Hematopoietic multipotent progenitor cell (in vitro differentiated cells): ENCODE measurements around the gene NOL4. TPM values are rescaled to one million over a fixed set of nuclear protein-coding genes. Genes with fewer than 3 reads are reported as not detected.
"Not testable (repeated sequence)": the region's sequence is repeated elsewhere in the genome, so short reads cannot be mapped to it uniquely, and the experiment has no call there.

Source experiments
- DNase-seq, 3 donors: peaks; one replicate each; pipeline ENCODE4 v3.0.0-alpha.2; 2011 to 2015; ENCODE audit warnings: low read depth in 2 of 3, low spot score in 2 of 3
- total RNA-seq: library from RNA; depleted of rRNA; stranded (reverse); fragments of >200 nt; gene quantifications from one replicate; pipeline ENCODE4 v1.2.3, GENCODE V29; 2012

The NOL4 gene
- total RNA-seq: not detected

DNA sequence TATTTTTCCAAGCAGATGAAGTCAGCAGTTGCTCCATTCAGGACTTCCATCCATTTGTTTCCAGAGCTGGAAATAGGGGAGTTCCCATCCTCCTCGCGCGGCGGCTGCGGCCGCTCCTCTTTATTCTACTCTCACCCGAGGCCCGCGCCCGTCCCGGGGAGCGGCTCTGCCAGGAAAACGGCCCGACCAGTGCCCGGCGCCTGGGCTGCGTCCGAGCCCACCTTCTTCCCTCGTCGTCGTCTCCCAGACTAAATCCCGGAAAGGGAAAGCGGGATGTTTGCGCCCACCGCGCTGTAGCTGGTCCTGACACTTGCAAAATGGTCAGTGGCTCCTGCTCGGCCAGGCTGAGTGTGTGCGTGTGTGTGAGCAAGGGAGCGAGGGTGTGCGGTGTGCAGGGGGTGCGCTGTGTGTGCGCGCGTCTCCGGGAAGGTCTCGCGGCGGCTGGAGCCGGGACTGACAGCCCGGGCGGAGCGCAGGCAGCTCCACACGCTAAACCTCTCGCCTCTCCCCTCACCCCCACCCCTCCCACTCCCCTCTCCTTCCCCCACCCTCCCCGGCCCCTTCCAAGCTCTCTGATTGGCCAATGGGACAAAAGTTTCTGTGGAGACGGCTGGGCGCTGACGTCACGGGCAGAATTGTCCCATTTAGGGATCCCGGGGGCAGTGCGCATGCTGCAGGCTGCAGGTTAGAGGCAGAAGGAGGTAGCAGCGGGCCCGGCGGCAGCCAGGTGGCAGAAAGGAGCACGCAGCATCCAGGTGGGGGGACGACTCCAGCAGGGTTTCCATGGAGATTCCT, at the start of gene NOL4:
NOL4 (minus strand) TSS at position 491 of the 795 bp plus-strand sequence. CDS start 1,660 bp downstream, outside the sequence.
- DNase-seq: no peak

DNA sequence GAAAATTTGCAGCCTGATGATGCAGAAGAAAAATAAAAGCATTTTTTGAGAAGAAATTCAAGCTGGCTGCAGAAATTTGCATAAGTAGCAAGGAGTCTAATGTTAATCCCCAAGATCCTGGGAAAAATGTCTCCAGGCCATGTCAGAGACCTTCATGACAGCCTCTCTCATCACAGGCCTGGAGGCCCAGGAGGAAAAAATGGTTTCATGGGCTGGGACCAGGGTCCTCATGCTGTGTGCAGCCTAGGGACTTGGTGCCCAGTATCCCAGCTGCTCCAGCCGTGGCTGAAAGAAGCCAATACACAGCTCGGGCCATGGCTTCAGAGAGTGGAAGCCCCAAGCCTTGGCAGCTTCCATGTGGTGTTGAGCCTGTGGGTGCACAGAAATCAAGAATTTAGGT, 41.3 kb upstream of the NOL4 start:
- not testable (repeated sequence) for DNase-seq

DNA sequence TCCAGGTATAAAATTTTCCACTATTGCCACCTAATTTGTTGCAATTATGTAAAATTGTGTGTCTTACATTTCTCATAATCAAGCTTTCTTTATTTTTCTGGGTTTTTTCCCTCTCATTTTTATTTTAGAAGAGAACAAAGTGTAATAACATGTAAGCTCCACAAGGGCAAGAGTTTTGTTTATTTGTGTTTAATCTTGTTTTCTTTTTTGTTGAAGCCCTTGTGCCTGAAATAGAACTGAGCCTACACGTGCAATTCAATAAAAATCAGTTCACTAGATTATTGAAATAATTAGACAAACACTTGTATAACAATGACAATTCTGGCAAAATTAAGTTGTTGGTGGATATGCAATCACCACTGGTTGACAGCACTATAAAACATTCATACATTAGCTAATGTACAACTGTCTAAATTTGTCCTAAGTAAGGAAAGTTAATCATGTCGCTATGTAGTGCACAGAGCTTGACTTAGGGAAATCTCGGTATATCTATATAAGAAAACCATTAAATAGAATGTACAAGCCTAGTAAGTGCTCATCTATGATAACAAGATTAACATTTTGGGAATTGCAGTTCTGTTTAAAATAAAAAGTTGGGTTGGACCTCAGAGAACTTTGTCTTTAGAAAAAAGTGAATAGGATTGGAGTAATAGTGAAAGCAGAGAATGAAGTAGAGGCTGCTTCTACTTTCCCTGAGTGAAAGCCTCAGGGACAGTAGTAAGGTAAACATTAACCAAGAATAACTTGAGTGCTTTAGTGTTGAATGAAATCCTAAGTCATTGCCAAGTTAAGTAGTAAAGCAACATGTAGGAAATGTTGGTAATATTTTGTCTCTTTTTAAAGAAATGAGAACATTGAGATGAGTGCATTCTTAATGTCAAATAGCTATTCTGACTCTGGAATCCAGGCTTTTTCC, 37.4 kb upstream of the NOL4 start:
- DNase-seq: no peak

- DNase-seq: no peak
These were observed 33.5 kb upstream of the NOL4 start for GRCh38 chr18:34258176-34258575.

DNA sequence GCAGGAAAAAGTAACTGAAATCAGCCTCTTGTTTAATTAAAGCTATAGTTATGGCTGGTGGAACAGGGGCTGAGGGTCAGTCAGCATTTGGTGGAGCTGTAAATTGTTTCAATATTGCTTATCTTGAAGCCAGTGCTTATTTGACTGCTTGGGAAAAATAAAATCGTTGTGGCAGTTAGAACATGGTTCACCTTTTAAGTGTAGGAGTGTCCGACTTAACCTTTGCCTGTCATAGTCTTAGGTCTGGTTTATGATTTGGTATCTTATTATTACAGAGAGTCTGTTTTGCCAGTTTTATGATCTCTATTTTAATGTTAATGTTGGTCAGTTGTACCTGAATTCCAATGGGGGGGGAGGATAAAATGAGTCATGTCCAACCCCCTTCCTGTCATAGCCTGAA, 27.2 kb upstream of the NOL4 start:
- no peak for DNase-seq

- no peak for DNase-seq
These were observed 24.0 kb upstream of the NOL4 start for GRCh38 chr18:34248727-34249126.

DNA sequence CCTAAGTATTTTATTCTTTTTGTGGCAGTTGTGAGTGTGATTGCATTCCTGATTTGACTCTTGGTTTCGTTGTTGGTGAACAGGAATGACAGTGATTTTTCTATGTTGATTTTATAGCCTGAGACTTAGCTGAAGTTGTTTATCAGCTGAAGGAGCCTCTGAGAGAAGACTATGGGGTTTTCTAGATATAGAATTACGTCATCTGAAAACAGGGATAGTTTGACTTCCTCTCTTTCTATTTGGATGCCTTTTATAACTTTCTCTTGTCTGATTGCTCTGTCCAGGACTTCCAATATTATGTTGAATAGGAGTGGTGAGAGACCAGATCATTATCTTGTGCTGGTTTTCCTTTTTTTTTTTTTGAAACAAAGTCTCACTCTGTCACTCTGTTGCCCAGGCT, 18.0 kb upstream of the NOL4 start:
- DNase-seq: no peak

- not testable (repeated sequence) for DNase-seq
These were observed 9.2 kb upstream of the NOL4 start for GRCh38 chr18:34233781-34234388.

DNA sequence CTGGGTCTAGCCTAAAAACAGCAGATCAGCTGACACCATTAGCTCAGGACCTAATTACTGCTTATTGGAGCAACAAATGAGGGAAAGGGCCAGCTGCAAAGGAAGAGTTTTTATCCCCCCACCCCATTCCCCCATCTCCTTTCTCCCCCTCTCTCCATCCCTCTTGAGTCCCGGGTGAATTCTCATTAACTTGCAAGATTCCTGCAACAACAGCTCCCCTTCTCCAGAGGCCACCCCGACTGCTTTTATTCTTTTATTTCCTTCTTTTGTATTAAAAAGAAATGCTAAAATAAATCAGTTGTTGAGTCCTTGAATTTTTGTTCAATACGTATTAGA, 473 bp upstream of the NOL4 start:
- no peak for DNase-seq

DNA sequence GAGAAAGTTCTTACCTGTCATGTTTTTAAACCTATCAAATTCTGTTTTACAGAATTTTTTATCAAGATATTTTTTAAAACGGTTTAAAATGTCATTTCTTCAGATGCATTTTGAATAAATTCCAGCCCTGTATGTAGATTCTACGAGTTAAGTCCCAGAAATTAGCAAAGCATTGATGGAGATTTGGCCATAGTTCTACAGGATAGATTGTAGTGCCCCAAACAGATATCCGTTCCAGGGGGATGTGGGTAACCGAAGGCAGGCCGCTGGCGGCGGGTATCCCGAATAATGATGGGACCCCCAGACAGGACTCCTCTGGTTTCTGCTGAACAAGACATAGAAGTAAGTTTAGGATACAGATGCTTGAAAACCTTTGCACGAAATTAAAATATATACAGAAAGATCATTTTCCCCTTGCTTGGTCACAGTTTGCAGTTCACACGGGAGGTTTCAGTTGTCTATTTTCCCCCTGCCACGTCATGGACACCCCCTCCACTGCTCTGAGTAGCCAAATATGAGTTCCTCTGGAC, 755 bp downstream of the NOL4 start:
- no peak for DNase-seq

GRCh38 chr18:34223164-34223892, 1.4 kb downstream of the NOL4 start:
- DNase-seq: no peak

DNA sequence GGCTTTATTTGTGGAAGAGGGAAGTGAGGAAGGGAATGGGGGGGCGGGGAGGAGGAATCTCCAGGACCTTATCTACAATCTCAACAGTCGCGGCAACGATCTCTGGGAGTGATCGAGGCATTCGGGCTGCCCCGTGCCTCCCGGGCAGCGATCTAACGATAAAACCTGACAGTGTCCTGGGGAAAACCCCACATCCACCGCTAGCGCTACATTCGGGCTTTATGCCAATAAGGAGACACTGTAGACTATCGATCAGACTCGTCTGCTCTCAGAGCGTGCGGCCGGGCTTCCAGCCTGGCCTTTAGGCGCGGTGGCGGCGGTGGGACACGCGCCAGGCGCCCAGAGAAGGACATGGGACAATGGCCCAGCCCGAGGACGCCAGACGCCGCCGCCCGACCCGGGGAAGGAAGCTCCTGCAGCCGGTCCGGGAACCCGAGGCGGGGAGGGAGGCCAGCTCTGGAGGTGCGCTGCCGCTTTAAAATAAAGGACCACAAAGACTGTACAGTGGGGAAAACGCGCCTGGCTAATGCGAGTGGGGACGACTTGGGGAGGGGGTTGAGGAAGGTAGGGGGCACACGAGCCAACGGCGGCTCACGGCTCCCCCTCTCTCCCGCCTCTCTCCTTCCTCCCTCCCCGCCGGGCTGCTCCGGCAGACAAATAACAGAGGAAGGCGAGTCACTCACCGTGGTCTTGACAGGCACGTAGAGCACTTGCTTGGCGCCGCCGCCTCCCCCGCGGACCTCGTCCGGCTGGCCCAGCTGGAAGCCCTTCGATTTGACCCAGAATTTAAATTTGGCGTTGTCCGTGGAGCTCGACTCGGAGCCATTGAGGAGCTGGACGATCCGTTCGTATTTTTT, 2.2 kb downstream of the NOL4 start:
- no peak for DNase-seq

DNA sequence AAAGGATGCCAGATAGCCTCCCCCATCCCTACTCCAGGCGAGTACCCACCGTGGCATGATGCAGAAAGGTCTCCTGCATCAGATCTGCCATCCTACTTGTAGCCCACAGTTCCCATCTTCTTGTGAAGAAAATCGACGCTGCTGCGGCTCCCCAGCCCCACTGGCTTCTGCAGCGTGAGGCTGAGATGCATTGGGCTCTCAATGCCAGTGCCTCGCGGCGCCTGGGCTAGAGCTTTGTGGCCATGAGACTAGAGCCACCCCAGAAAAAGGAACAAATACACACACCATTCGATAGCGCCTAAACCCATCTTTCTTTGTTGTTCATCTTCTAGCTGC, 2.8 kb downstream of the NOL4 start:
- no peak for DNase-seq

- DNase-seq: no peak
These were observed 4.5 kb downstream of the NOL4 start for GRCh38 chr18:34220081-34220815.

DNA sequence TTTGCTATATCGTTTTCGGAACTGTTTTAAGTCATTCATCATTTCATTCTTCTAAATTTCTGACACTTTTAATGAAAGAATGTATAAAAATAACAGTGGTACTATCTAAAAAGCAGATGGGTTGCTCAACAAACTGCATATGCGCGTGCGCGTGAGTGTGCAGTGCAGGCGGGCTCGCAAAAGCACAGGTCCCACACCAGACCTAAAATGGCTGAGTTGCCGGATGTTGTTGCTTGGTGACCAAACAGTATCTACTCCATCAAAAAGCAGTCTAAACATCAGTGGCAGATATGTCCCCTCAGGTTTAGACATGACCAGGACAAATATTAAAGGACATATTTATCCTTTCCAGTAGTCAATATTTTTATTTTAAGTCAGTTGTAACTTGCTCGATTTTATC, 5.1 kb downstream of the NOL4 start:
- no peak for DNase-seq

DNA sequence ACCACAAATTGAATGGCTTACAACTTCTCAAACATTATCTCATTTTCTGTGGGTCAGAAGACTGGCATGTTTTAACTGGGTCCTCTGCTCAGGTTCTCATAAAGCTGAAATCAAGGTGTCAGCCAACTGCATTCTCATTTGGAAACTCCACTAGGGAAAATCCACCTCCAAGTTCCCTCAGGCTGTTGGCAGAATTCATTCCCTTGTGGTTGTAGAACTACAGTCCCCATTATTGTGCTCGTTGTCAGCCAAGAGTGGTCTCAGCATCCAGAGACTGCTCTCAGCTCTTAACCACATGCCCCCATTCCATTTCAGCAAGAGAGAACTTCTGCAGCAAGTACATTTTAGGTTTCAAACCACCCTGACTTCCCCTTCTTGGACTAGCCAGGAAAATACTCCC, 12.2 kb downstream of the NOL4 start:
- DNase-seq: no peak

DNA sequence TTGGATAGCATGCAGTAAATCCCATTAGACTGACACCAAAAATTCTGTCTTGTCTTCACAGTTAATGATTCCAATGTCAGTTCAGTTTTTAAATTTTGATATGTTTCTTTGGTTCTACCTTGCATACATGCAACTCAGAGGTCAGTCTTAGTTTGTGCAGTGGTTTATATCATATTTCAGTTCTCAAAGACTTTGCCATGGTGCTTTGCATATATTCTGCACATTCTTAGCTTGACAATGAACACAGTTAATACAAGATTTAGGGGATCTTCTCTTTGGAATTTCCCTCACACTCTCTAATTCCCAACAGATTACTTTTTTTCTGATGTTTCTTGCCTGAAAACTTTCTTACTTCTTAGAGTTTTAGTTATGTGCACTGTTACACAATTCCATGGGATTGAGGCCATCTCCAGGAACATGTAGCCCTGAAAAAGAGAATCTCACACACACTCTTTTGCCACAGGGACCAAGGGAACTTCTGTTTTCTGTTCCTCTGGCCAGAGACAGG, 17.3 kb downstream of the NOL4 start:
- no peak for DNase-seq

- no peak for DNase-seq
These were observed 20.8 kb downstream of the NOL4 start for GRCh38 chr18:34203866-34204265.

DNA sequence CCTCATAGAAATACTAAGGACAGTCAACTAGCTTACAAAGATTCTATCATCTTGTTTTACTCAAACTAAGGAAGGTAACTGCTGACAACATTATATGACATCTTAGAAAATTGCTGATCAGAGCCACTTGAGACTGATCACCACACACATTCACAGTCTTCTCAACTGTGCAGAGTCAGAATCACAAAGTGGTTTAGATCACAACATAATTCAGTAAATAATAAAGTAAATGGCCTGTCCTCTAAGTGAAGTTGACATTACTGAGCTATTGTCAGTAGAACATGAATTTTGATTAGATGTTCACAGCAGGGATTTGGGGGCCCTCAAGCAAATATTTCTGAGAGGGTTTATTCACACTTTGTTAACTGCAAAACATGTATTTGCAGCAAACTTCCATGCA, 28.5 kb downstream of the NOL4 start:
- no peak for DNase-seq
